GM12878 (cell line): ENCODE data around the gene NOC2L. TPM values are rescaled to one million over a fixed set of nuclear protein-coding genes. Genes with fewer than 3 reads are reported as not detected.

Experiments used
- ATAC-seq: fragments of 200-7000 bp; cut with Tn5 transposase; 3 replicates; pipeline ENCODE4 v1.9.1; 2020; ENCODE audit warnings: mild to moderate bottlenecking, moderate library complexity
- BruUV-seq: library from RNA; stranded (reverse); fragments of 400-500 nt; replicated peaks from 2 replicates; lab custom pipeline; 2021; lab: Mats Ljungman, UMichigan
- CTCF ChIA-PET: fragments of 300-600 bp; sonication (Branson Sonifier 250); formaldehyde crosslinking; extraction: SDS; loops from one replicate; lab custom pipeline; 2021; ENCODE audit warnings: inconsistent platforms; lab: Yijun Ruan, JAX
- POLR2A ChIA-PET: fragments of 350-600 bp; formaldehyde crosslinking; extraction: SDS; loops from one replicate; lab custom pipeline; 2021; ENCODE audit warnings: inconsistent platforms; lab: Charles Lee
- RAD21 ChIA-PET: fragments of 300-600 bp; sonication (Branson Sonifier 250); formaldehyde crosslinking; loops from one replicate; lab custom pipeline; 2023; ENCODE audit warnings: antibody characterized with exemption; ENCODE audit not compliant: unreplicated experiment; lab: Charles Lee
- SMC1A ChIA-PET: fragments of 300-600 bp; sonication (Branson Sonifier 250); formaldehyde crosslinking; loops from one replicate; lab custom pipeline; 2023; ENCODE audit not compliant: unreplicated experiment, uncharacterized antibody; lab: Charles Lee
- DNase-seq: peaks from one replicate; pipeline ENCODE4 v3.0.0-alpha.2; 2011; ENCODE audit warnings: low read depth, low spot score
- FAIRE-seq: peaks from 3 replicates; lab custom pipeline; 2011; peaks lifted over from hg19 to GRCh38; lab: Jason Lieb, UNC
- H2AFZ ChIP-seq: 2 replicates; pipeline ENCODE4 v1.6.0; 2011; ENCODE audit warnings: low read depth, low read length, control low read depth; ENCODE audit not compliant: control insufficient read depth
- H3K27ac ChIP-seq: 2 replicates; pipeline ENCODE4 v1.5.1; 2011; ENCODE audit warnings: control low read depth; ENCODE audit not compliant: control insufficient read depth, insufficient read depth
- H3K27me3 ChIP-seq, 2 experiments: replicated peaks in 1 of 2; 2 replicates each; pipeline versions ENCODE4 v1.6.0 to v1.6.1; 2011; ENCODE audit warnings: low read length in 1 of 2; ENCODE audit not compliant: control insufficient read depth in 2 of 2, insufficient read depth in 2 of 2
- H3K36me3 ChIP-seq, 2 experiments: 2 replicates each; pipeline ENCODE4 v1.5.1; 2011; ENCODE audit warnings: low read length in 1 of 2; ENCODE audit not compliant: control insufficient read depth in 2 of 2, insufficient read depth in 2 of 2
- H3K4me1 ChIP-seq: 2 replicates; pipeline ENCODE4 v1.6.1; 2011; ENCODE audit warnings: mild to moderate bottlenecking, low read length, moderate library complexity, mixed read lengths; ENCODE audit not compliant: control insufficient read depth, insufficient read depth
- H3K4me2 ChIP-seq: 2 replicates; pipeline ENCODE4 v1.6.0; 2011; ENCODE audit warnings: control low read depth; ENCODE audit not compliant: control insufficient read depth, insufficient read depth
- H3K4me3 ChIP-seq: fragments of 200-600 bp; sonication (generic); 2 replicates; pipeline ENCODE4 v1.5.1; 2016
- H3K79me2 ChIP-seq: 2 replicates; pipeline ENCODE4 v1.6.0; 2011; ENCODE audit warnings: low read length; ENCODE audit not compliant: control insufficient read depth, insufficient read depth
- H3K9ac ChIP-seq: 2 replicates; pipeline ENCODE4 v1.8.0; 2011; ENCODE audit warnings: low read length, control low read depth, mixed read lengths; ENCODE audit not compliant: control insufficient read depth, insufficient read depth
- H3K9me3 ChIP-seq: replicated peaks from 3 replicates; pipeline ENCODE4 v1.5.1; 2011; ENCODE audit warnings: mild to moderate bottlenecking, low read length; ENCODE audit not compliant: control insufficient read depth, insufficient read depth
- H4K20me1 ChIP-seq: 2 replicates; pipeline ENCODE4 v1.6.0; 2011; ENCODE audit not compliant: control insufficient read depth, insufficient read depth
- EZH2 ChIP-seq: IDR thresholded peaks from 2 replicates; pipeline ENCODE4 v1.6.1; 2012; ENCODE audit warnings: low read depth, mild to moderate bottlenecking, control low read depth, inconsistent platforms, low read length, borderline replicate concordance; ENCODE audit not compliant: control insufficient read depth
- FOS ChIP-seq: IDR thresholded peaks from 3 replicates; pipeline ENCODE4 v1.6.1; 2011; ENCODE audit warnings: borderline replicate concordance; ENCODE audit not compliant: insufficient read length; ENCODE audit errors: extremely low read depth
- RBBP5 ChIP-seq: fragments of 200-600 bp; sonication (generic); conservative IDR thresholded peaks from 2 replicates; pipeline ENCODE4 v1.6.1; 2016
- SMARCA5 ChIP-seq: fragments of 450-650 bp; IDR thresholded peaks from 2 replicates; pipeline ENCODE4 v1.6.1; 2017; ENCODE audit warnings: mild to moderate bottlenecking
- SUZ12 ChIP-seq: fragments of 200-600 bp; sonication (generic); IDR thresholded peaks from one replicate; pipeline ENCODE4 v1.6.1; 2018; ENCODE audit warnings: antibody characterized with exemption, mild to moderate bottlenecking; ENCODE audit not compliant: unreplicated experiment
- USF1 ChIP-seq: IDR thresholded peaks from 2 replicates; pipeline ENCODE4 v1.6.1; 2011; ENCODE audit warnings: borderline replicate concordance, low read depth, mild to moderate bottlenecking, moderate library complexity, mixed read lengths, low read length; ENCODE audit not compliant: insufficient read depth; ENCODE audit errors: extremely low read length
- WGBS: methylation state at CpG from one replicate; pipeline ENCODE4 v1.1.6; 2016; ENCODE audit warnings: low lambda C conversion rate; ENCODE audit not compliant: insufficient replicate concordance, insufficient coverage; ENCODE audit errors: missing lambda C conversion rate; 5-methylcytosine and 5-hydroxymethylcytosine counted together
- in situ Hi-C: fragments of 300-500 bp; cut with MboI; formaldehyde crosslinking; loops from 9 replicates; pipeline ENCODE4 v1.14.3; 2018; ENCODE audit warnings: mixed read lengths
- intact Hi-C: fragments of 100-400 bp; cut with micrococcal nuclease; formaldehyde crosslinking; loops from one replicate; pipeline ENCODE4 v1.14.2; 2022; ENCODE audit not compliant: unreplicated experiment
- polyA plus RNA-seq, 11 experiments: library from polyadenylated mRNA; depleted of rRNA in 4 of 11; unstranded in 6 of 11; stranded (reverse) in 5 of 11; fragments of >200 nt; fragmentation: Nextera tagmentation in 4 of 11; fragmentation: Illumina TruSeq in 1 of 11; extraction: Ambion mirVana in 4 of 11; extraction: Trizol in 1 of 11; gene quantifications; 1 replicate in 1 of 11; 2 replicates in 10 of 11; pipeline versions ENCODE4 v1.2.1 to v1.2.3, GENCODE V29; 2011 to 2016; ENCODE audit warnings: inconsistent platforms in 2 of 11, missing spikeins in 2 of 11, low read depth in 1 of 11
- total RNA-seq, 4 experiments: library from RNA; depleted of rRNA in 3 of 4; stranded (reverse); fragments of >200 nt in 3 of 4; fragmentation: Illumina TruSeq in 1 of 4; extraction: Trizol in 1 of 4; gene quantifications; 2 replicates each; pipeline versions ENCODE4 v1.2.1 to v1.2.3, GENCODE V29; 2013 to 2021

NOC2L gene
- total and polyA plus RNA-seq, 10 of the 15 experiments (the other 5 are each of a cell fraction or from before 2014, with no cell fraction given), result 1.3 to 171 (median 64.3) TPM

- CTCF ChIA-PET, result no interaction called here
- no TSS peak for BruUV-seq
- ATAC-seq (no peak), DNase-seq (no peak), FAIRE-seq (no peak)
- RAD21 ChIA-PET, result no interaction called here
- H3K4me2 ChIP-seq, result no peak overlapping the region
- peaks cover 16 to 21% of the 10 kb centered on the region in 2 experiments for H3K27me3 ChIP-seq
- H4K20me1 ChIP-seq, result no peaks in the 10 kb centered on the region; the same call in 1 of the 2 replicates
- H2AFZ ChIP-seq, result no peak overlapping the region
- 6% methylated on average over 64 of the region's 65 CpGs for WGBS
- H3K9me3 ChIP-seq, result no peaks in the 10 kb centered on the region
- TF ChIP-seq SUZ12 (peak; percentile 92), RBBP5 (no peak)
- H3K4me1 ChIP-seq, result no peaks in the 10 kb centered on the region
- no peaks in the 10 kb centered on the region for H3K36me3 ChIP-seq
- in situ Hi-C loops, result no loop called here
- SMC1A ChIA-PET, result no interaction called here
- POLR2A ChIA-PET, result no interaction called here
- no peak overlapping the region for H3K27ac ChIP-seq
- H3K4me3 ChIP-seq, result no peak overlapping the region
- H3K79me2 ChIP-seq, result no peaks in the 10 kb centered on the region
- intact Hi-C loops, result no loop called here
- H3K9ac ChIP-seq, result no peak overlapping the region
Measured at GRCh38 chr1:925561-926421, 33.3 kb downstream of the NOC2L start.

GRCh38 chr1:924656-925560 is 34.1 kb downstream of the NOC2L start:
- no peaks in the 10 kb centered on the region; the same call in 1 of the 2 replicates for H4K20me1 ChIP-seq

More at GRCh38 chr1:924656-925560, 34.1 kb downstream of the NOC2L start:
- in situ Hi-C loops, result no loop called here
- SMC1A ChIA-PET, result no interaction called here
- Histone ChIP-seq H3K9me3 (no peaks in the 10 kb centered on the region), H3K27ac (no peak overlapping the region), H3K4me1 (no peaks in the 10 kb centered on the region), H3K27me3 (peaks cover 18 to 24% of the 10 kb centered on the region in 2 experiments), H2AFZ (no peak overlapping the region), H3K4me2 (peak overlapping the region; percentile 25; the same call in 1 of the 2 replicates), H3K9ac (no peak overlapping the region), H3K36me3 (no peaks in the 10 kb centered on the region), H3K4me3 (no peak overlapping the region), H3K79me2 (no peaks in the 10 kb centered on the region)
- no peak for ATAC-seq
- DNase-seq, result no peak
- BruUV-seq, result no TSS peak
- no peak for TF ChIP-seq FOS
- 0 out of 2 replicates have a peak, but pooled peaks have one; percentile 81 for TF ChIP-seq EZH2
- TF ChIP-seq SMARCA5, result no peak
- TF ChIP-seq USF1, result no peak
- CTCF ChIA-PET, result no interaction called here
- RAD21 ChIA-PET, result no interaction called here
- no peak for FAIRE-seq
- intact Hi-C loops, result loop anchor here (1.0 kb wide), 1 partner anchor 19 kb away; no protein-coding TSS in a partner anchor
- 7% methylated on average over 79 of the region's 120 CpGs for WGBS
- POLR2A ChIA-PET, result no interaction called here
